Glomerular visceral epithelial cell (primary cell): ENCODE data around the gene ZNF687.
"Not testable (repeated sequence)": the region's sequence is repeated elsewhere in the genome, so short reads cannot be mapped to it uniquely, and the experiment has no call there.

ENCODE experiments used
- DNase-seq: peaks from one replicate; pipeline ENCODE4 v3.0.0-alpha.2; 2016; ENCODE audit errors: extremely low spot score

ZNF687 gene, protein sequence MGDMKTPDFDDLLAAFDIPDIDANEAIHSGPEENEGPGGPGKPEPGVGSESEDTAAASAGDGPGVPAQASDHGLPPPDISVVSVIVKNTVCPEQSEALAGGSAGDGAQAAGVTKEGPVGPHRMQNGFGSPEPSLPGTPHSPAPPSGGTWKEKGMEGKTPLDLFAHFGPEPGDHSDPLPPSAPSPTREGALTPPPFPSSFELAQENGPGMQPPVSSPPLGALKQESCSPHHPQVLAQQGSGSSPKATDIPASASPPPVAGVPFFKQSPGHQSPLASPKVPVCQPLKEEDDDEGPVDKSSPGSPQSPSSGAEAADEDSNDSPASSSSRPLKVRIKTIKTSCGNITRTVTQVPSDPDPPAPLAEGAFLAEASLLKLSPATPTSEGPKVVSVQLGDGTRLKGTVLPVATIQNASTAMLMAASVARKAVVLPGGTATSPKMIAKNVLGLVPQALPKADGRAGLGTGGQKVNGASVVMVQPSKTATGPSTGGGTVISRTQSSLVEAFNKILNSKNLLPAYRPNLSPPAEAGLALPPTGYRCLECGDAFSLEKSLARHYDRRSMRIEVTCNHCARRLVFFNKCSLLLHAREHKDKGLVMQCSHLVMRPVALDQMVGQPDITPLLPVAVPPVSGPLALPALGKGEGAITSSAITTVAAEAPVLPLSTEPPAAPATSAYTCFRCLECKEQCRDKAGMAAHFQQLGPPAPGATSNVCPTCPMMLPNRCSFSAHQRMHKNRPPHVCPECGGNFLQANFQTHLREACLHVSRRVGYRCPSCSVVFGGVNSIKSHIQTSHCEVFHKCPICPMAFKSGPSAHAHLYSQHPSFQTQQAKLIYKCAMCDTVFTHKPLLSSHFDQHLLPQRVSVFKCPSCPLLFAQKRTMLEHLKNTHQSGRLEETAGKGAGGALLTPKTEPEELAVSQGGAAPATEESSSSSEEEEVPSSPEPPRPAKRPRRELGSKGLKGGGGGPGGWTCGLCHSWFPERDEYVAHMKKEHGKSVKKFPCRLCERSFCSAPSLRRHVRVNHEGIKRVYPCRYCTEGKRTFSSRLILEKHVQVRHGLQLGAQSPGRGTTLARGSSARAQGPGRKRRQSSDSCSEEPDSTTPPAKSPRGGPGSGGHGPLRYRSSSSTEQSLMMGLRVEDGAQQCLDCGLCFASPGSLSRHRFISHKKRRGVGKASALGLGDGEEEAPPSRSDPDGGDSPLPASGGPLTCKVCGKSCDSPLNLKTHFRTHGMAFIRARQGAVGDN

DNA sequence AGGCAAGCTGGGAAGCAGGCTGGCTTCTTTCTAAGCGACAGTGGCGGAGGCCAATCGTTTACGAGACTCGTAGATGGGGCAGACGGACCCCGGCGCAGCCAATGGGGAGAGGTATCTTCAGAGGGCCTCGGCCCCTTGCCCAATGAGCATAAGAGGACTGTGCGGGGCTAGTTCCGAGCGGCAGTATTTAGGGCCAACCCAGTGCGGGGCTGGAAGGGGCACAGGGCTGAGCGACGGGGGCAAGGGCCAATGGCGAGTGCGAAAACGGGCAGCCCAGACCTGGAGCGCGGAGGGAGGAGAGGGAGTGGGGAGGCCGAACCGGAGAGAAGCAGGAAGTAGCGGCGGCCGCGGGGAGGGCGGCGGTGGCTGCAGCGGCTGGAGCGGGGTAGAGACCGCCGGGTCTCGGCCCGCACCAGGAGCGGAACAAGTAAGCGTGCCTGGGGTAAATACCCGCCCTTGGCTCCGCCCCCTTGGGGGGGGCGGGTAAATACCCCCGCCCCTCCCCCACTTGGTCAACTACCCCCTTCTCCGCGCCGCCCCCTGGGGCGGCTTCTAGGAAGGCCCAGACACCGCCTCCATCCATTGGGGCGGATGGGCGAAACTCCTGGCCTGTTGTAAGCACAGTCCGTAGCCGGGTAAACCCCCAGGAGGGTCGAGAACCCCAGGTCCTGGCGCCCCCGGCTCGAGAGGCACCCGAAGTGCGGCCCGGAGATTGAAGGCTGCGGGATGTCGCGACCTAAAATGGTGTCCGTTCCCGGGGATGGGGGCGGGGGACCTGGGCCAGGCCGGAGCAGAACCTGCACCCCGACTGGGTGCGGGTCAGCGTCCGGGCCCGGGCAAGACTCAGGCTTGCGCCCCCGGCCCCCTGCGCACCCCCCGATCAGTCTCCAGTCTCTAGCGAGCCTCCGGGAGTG lies at the start of gene ZNF687:
Gene ZNF687 (plus strand): TSS at position 331 of the 914 bp plus-strand sequence. CDS start 3,993 bp downstream, outside the sequence.
- DNase-seq: peak; percentile 100

DNA sequence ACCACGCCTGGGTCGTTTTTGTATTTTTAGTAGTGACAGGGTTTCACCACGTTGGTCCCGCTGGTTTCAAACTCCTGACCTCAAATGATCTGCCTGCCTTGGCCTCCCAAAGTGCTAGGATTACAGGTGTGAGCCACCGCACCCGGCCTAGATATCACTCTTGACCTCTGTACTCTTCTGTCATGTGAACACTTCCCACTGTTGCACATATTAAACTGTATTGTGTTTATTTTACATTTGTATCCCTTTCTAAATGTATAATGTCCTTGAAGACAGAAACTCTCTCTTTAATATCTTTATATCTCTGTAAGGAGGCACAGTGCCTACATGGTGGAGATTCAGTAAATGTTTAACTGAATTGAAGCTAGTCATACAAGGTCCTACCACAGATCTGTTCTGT lies 46.9 kb upstream of the ZNF687 start:
- no peak for DNase-seq

DNA sequence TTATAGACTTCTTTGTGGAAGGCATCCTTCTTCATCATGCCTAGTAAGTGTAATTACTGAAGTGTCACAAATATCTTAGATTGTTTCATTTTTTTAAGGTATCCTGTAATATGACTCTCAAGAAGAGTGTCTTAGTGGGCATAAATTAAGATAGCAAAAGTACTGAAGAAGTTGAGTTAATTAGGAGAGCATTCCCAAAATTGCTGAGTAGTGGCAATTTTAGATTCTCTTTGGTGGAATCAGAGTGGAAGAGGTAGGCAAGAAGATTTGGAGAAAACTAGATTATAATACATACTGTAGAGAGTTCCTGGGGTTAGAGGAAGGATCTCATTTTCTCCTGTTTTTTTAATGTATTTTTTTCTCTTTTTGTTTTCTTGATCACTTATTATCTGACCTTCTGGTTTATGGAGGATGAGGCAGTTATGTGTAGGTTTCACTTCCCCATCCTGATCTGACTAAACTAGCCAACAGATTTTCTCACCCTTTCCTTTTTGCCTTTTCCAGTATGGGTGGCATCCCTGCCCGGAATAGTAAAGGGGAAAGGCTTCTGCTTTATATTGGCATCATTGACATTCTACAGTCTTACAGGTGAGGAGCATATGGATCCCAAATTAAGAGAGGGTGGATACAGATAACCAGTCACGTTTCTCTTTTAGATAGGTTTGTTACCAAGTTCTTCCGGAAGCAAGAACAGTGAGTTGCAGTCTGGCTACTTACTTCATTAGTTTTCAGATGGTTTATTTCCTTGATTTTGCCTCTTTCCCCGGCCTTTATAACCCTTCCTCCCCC lies 44.2 kb upstream of the ZNF687 start:
- DNase-seq: no peak

DNA sequence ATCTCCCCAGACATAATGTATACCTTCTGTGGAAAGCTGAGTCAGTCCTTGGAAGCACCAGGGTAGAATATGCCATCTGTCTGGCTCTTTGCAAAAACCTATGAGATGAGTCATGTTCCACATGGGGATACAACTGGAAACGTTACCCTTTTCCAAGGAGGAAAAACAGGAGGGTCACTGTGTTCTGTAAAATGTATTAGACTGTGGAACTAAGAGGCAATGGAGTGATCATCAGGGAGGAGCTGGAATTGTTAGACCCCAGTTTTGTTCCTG lies 43.7 kb upstream of the ZNF687 start:
- DNase-seq: peak; percentile 79

DNA sequence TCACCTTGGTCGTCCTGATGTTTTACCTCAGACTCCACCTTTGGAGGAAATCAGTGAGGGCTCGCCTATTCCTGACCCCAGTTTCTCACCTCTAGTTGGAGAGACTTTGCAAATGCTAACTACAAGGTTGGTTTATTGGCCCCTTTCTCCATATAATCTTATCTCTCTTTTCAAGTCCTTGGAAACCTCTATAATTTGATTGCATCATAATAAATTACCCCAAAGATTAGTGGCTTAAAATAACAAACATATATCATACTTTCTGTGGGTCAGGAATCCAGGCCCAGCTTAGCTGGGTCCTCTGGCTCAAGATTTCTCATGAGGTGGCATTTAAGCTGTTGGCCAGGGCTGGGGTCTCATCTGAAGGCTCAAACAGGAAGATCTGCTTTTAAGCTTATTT lies 39.7 kb upstream of the ZNF687 start:
- DNase-seq: no peak

DNA sequence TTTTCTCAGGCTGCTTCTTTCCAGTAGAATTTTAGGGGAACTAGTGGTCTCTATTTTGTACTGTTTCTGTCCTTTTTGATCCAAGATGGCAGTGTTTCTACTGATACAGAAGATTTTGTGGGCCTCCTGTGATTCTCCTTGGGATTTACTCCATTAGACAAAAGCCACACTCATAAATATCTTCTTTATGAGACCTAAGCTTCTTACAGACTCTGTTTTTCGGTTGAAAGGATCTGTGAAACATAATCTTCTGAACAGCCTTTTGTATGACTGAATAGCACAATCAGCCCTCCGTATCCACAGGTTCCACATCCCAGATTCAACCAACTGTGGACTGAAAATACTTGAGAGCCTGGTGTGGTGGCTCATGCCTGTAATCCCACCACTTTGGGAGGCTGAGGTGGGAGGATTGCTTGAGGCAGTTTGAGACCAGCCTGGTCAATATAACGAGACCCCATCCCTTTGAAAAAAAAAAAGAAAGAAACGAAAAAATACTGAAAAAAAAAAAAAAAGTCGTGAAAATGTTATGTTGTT lies 38.3 kb upstream of the ZNF687 start:
- DNase-seq: no peak

DNA sequence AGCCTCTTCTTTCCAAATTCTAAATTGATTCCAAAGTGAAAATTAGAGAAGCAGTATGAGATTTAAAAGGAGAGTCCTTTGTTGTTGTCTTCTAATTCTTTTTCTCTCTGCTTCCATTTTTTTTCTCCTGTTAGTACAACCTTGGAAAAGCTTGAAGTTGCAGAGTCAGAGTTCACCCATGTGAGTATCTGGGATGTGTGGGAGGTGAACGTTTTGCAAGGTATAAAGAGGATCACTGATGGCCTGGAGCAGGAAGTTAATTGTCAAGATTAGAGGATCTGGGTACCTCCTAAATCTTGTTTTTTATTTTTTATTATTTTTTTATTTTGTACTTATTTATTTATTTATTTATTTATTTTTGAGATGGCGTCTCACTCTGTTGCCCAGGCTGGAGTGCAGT lies 35.3 kb upstream of the ZNF687 start:
- DNase-seq: no peak

DNA sequence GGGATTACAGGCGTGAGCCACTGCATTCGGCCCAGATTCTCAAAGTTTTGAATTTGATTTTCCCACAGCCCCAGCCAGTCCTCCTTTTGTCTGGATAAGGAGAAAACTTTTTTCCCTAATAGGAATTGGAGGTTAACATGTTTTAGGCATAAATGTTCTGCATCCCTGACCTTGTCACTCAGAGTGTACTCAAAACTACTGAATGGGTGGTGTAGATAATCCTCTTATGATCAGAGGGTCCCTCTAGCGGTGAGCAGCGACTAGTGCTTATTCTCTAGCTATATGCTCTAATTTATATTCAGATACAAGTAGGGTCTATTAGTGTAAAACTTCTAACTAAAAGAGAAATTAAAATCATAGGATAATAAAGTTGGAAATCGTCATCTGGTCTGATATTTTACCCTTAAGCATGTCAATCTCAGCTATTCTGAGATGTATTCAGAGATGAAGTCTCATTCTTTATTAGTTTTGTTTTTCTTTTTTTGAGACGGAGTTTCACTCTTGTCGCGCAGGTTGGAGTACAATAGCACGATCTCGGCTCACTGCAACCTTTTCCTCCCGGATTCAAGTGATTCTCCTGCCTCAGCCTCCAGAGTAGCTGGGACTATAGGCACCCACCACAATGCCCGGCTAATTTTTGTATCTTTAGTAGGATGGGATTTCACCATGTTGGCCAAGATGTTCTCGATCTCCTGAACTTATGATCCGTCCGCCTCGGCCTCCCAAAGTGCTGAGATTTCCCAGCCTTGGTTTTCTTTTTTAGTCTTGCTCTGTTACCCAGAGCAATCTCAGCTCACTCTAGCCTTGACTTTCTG lies 30.2 kb upstream of the ZNF687 start:
- DNase-seq: peak; percentile 80

DNA sequence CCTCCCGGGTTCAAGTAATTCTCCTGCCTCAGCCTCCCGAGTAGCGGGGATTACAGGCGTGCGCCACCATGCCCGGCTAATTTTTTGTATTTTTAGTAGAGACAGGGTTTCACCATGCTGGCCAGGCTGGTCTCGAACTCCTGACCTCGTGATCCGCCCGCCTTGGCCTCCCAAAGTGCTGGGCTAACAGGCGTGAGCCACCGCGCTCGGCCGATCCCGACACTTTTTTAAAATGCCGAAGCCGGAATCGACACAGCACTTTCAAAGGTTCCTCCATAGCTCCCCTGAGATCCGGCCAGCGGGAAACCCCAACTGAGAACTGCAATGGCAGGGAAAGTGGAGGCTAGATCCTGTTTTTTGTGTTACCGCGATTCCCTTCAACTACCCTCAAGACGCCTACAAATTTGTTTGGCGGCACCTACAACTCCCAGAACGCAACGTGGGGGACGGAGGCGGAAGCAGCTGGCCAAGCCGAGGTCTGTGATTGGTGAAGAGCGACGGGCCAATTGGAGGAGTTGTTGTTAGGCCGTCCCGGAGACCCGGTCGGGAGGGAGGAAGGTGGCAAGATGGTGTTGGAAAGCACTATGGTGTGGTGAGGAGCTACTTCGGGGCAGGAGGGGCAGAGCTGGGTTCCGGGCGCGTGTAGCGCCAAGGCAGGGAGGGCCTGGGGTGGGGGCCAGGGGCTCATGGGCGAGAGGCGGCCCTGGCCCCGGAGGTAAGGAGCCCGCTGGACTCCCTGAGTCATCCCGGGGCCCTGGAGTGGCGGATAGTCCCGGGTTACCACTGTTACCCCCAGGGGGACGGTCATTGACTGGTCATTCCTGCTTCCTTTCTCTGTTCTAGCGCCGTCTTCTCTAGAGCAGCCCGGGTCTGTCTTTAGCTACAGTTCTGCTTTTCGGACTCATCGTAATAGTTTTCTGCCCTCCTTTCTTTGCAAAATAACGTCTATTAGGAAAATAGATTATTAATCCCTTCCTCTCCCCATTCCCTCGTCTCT lies 27.6 kb upstream of the ZNF687 start, which contains the start of gene PSMD4:
Gene PSMD4 (plus strand): TSS at position 518 of the 997 bp plus-strand sequence. CDS start 49 bp downstream, at position 567.
- peak; percentile 97 for DNase-seq

DNA sequence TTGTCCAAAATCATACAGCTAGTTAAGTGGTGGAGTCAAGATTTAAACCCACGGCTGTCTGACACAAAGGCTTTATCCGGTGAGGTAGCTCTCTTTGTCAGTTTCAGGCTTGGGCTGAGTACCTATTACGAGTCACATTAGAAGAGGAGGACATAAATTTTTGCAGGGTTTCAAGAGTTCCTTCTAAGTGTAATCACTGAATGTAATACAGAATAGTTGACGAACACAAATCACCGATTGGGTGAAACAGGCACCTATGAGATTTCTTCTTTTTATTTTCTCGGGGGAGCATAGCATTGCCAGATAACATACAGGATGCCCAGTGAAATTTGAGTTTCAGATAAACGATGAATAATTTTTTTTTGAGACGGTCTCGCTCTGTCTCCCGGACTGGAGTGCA lies 26.7 kb upstream of the ZNF687 start:
- DNase-seq: peak; percentile 16

DNA sequence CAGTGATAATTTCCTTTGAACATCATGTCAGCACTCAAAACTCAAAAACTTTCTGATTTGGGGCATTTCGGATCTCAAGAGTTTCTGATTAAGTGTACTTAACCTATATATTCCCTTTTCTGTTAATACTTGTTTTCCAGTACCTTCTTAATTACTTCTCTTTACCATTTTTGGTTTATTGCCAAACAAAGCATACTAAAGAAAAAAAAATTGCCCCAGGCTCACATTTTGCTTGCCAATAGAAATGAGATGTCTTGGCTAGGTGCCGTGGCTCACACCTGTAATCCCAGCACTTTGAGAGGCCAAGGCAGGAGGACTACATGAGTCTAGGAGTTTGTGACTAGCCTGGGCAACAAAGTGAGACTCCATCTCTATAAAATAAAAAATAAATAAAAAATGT lies 22.7 kb upstream of the ZNF687 start:
- DNase-seq: no peak

DNA sequence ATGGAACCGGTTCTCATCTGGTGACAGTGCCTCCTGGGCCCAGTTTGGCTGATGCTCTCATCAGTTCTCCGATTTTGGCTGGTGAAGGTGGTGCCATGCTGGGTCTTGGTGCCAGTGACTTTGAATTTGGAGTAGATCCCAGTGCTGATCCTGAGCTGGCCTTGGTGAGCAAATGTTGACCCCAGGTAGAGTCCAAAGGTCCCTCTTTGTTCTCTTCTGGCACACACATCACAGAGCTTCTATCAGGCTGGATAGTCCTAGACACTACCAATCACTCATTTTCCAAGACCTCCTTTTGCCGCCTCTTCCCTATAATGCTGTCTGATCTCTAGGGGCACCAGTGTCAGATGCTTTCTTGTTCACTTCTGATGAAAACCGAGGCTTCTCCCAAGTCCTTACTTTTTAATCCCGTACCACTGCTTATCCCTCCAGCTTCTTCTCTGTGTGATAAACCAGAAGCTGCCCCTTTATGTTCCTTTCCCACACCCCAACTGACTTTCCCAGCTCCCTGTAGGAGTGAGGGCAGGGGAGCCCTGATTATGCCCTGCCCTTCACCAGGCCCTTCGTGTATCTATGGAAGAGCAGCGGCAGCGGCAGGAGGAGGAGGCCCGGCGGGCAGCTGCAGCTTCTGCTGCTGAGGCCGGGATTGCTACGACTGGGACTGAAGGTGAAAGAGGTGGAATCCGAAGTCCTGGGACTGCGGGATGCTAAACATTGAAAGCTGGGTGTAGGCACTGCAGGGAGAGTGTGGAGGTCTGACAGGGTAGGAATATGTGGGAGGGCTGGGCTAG lies 16.5 kb upstream of the ZNF687 start:
- no peak for DNase-seq

DNA sequence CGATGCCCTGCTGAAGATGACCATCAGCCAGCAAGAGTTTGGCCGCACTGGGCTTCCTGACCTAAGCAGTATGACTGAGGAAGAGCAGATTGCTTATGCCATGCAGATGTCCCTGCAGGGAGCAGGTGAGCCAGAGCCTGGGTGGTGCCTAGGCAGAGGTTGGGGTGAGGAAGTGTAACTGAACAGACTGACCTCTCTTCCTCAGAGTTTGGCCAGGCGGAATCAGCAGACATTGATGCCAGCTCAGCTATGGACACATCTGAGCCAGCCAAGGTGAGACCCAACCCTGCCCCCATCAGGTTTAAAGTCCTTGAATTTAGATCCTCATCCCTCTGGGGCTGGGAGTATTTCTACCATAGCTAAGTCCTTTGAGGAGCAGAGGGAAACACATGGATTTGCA lies 15.8 kb upstream of the ZNF687 start:
- no peak for DNase-seq

DNA sequence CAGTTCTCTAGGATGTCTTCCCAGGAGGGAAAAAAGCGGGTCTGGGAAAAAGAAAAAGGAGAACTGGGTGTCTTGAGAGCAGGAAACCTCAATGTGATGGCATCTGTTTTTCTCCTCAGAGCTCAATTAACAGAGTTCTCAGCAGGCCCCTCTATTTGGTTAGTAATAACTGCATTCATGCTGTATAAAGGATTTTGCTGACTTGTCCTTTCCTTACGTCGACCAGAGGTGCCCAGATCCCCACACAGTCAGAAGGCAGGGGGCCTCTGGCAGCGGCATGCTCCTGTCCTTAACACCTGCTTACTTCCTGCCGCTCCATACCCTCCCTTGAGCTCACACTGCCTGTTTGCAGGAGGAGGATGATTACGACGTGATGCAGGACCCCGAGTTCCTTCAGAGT lies 15.3 kb upstream of the ZNF687 start:
- no peak for DNase-seq

DNA sequence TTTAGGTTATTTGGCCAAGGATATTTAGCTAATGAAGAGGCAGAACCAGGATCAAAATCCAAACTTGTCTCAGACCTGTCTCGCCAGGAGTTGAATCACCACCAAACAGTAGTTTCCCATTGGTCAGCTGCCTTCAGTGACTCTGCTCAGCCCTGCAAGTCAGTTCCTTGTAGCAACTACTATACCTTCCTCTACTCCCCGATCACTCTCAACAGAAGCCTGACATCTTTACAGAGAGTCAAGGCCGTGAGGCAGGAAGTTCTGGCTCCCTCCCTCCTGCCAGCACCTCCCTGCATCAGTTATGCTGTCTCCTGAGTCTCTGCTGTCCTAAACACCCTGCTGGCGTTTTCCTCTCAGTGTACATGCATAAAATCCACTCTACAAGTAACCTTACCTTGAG lies 14.3 kb upstream of the ZNF687 start:
- DNase-seq: no peak

DNA sequence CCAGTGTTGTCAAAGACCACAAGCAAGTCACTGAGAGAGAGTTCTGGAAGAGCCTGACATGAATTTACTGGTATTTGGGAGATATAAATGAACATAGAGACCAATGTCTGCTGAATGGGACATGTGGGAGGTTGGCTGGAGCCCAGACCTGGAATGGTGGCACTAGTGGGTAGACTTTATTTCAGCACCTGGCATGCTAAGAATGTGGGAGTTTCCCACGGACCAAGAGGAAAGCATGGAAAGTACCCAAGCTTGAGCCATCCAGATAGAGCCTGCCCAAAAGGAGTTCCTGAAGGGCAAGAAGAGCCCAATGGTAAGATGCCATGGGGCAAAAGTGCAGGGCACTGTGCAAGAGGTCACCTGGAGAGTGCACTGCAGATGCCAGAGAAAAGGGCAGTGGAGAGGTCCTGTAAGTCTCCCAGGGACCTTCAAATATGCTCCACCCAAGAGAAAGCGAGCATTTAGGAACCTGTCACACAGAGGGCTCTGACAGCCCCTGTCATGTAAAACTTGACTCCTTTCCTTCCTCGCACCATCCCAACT lies 8.1 kb upstream of the ZNF687 start:
- DNase-seq: peak; percentile 25

DNA sequence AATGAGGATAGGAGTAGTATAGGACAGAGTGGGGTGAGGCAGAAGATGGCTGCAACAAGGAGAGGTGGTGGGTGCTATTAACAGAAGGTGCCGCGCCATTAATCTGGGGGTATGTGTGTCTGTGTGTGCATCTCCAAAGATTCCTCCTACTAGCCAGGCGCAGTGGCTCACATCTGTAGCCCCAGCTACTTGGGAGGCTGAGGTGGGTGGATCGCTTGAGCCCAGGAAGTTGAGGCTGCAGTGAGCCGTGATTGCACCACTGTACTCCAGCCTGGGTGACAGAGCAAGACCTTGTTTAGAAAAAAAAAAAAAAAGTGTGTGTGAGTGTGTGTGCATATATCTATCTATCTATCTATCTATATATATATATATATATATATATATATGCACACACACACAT lies 6.8 kb upstream of the ZNF687 start:
- DNase-seq: not testable (repeated sequence)
